Inflammatory macrophage treated with lipopolysaccharide for 4 hours (primary cell): ENCODE measurements around the gene RELCH.

Experiments
- DNase-seq: peaks from one replicate; pipeline ENCODE4 v3.0.0-alpha.2; 2020

RELCH gene

GRCh38 chr18:62187543-62188510, 772 bp downstream of the RELCH start:
- DNase-seq, result peak; percentile 27

GRCh38 chr18:62189208-62189607, 2.2 kb downstream of the RELCH start:
- no peak for DNase-seq

GRCh38 chr18:62196079-62196478, 9.0 kb downstream of the RELCH start:
- DNase-seq, result no peak

- no peak for DNase-seq
These were observed 9.9 kb downstream of the RELCH start for GRCh38 chr18:62196980-62197379.

GRCh38 chr18:62198259-62198658, 11.2 kb downstream of the RELCH start:
- DNase-seq, result peak; percentile 46

- DNase-seq, result no peak
These were observed 12.6 kb downstream of the RELCH start for GRCh38 chr18:62199629-62200028.

GRCh38 chr18:62200121-62200914, 13.3 kb downstream of the RELCH start:
- DNase-seq, result no peak

- DNase-seq, result no peak
These were observed 14.8 kb downstream of the RELCH start for GRCh38 chr18:62201870-62202269.

GRCh38 chr18:62205824-62206223, 18.8 kb downstream of the RELCH start:
- DNase-seq, result no peak

GRCh38 chr18:62206593-62206992, 19.5 kb downstream of the RELCH start:
- DNase-seq, result no peak

GRCh38 chr18:62209046-62209445, 22.0 kb downstream of the RELCH start:
- DNase-seq, result peak; percentile 89

GRCh38 chr18:62210138-62210537, 23.1 kb downstream of the RELCH start:
- DNase-seq, result no peak

- DNase-seq, result no peak
These were observed 24.3 kb downstream of the RELCH start for GRCh38 chr18:62211325-62211828.

GRCh38 chr18:62214790-62215189, 27.7 kb downstream of the RELCH start:
- DNase-seq, result no peak

- no peak for DNase-seq
These were observed 37.2 kb downstream of the RELCH start for GRCh38 chr18:62224229-62224628.

- DNase-seq, result no peak
These were observed 39.0 kb downstream of the RELCH start for GRCh38 chr18:62226047-62226446.

- no peak for DNase-seq
These were observed 49.2 kb downstream of the RELCH start for GRCh38 chr18:62236252-62236651.

GRCh38 chr18:62239475-62239874, 52.4 kb downstream of the RELCH start:
- no peak for DNase-seq

- no peak for DNase-seq
These were observed 55.9 kb downstream of the RELCH start for GRCh38 chr18:62242955-62243354.

- no peak for DNase-seq
These were observed 58.1 kb downstream of the RELCH start for GRCh38 chr18:62245177-62245576.

- no peak for DNase-seq
These were observed 58.6 kb downstream of the RELCH start for GRCh38 chr18:62245699-62246098.

GRCh38 chr18:62248313-62248712, 61.3 kb downstream of the RELCH start:
- no peak for DNase-seq

GRCh38 chr18:62249478-62250097, 62.5 kb downstream of the RELCH start:
- peak; percentile 78 for DNase-seq
